ENCODE data around the gene HTR4.

HTR4 gene

GRCh38 chr5:148437249-148437648 lies 217.1 kb downstream of the HTR4 start:
- CTCF ChIA-PET = no interaction called here
- no peak for DNase-seq (ENCODE audit: extremely low spot score)
- TF ChIP-seq ZNF384 (IDR thresholded peaks at IDR 0.05) = no peak
- TF ChIP-seq TARDBP (IDR thresholded peaks at IDR 0.05) = no peak
- no peak for TF ChIP-seq NFRKB (IDR thresholded peaks at IDR 0.05)
- POLR2A ChIA-PET = no interaction called here

- no peak for DNase-seq (ENCODE audit: extremely low spot score)
- TF ChIP-seq ZNF384 (IDR thresholded peaks at IDR 0.05) (no peak), BHLHE40 (IDR thresholded peaks at IDR 0.05; ENCODE audit: borderline replicate concordance) (no peak), NFRKB (IDR thresholded peaks at IDR 0.05) (no peak), FOXM1 (IDR thresholded peaks at IDR 0.05; ENCODE audit: borderline replicate concordance) (no peak), PKNOX1 (IDR thresholded peaks at IDR 0.05) (no peak), TARDBP (IDR thresholded peaks at IDR 0.05) (no peak), LEF1 (IDR thresholded peaks at IDR 0.05; ENCODE audit: borderline replicate concordance) (no peak), SP1 (IDR thresholded peaks at IDR 0.05) (no peak)
- POLR2A ChIA-PET = no interaction called here
- CTCF ChIA-PET = no interaction called here
Measured at GRCh38 chr5:148436029-148436428, 218.3 kb downstream of the HTR4 start.

DNA sequence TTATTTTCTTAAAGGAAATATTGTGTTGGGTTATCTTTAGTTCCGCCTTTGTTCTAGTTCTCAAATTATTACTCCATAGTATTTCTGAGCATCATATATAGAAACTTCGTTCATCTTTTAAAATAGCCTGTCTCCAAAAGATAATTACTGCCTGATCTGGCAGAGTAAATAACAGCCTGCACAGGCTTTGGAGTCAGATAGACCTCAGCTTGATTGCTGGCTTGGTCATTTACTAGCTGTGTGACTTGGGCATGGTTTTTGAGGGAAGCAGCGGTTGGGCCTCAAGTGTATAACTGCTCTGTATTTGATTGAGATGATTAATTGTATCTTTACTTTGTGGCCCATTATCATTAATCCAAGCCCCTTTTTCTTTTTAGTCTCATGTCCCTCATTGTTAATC lies 220.5 kb downstream of the HTR4 start:
- ChIA-PET CTCF (no interaction called here), POLR2A (no interaction called here)
- no peak for DNase-seq (ENCODE audit: extremely low spot score)
- TF ChIP-seq PKNOX1 (IDR thresholded peaks at IDR 0.05) (no peak), HDGF (IDR thresholded peaks at IDR 0.05; ENCODE audit: borderline replicate concordance) (no peak), L3MBTL2 (conservative IDR thresholded peaks at IDR 0.05) (no peak), FOXK2 (IDR thresholded peaks at IDR 0.05) (no peak), NFRKB (IDR thresholded peaks at IDR 0.05) (no peak), LEF1 (IDR thresholded peaks at IDR 0.05; ENCODE audit: borderline replicate concordance) (no peak), BHLHE40 (IDR thresholded peaks at IDR 0.05; ENCODE audit: borderline replicate concordance) (no peak), FOXM1 (IDR thresholded peaks at IDR 0.05; ENCODE audit: borderline replicate concordance) (no peak), ZNF384 (IDR thresholded peaks at IDR 0.05) (no peak), SP1 (IDR thresholded peaks at IDR 0.05) (no peak), ARNT (IDR thresholded peaks at IDR 0.05) (no peak), ELF4 (IDR thresholded peaks at IDR 0.05) (no peak), CTBP1 (IDR thresholded peaks at IDR 0.05; ENCODE audit: borderline replicate concordance) (no peak), SUZ12 (IDR thresholded peaks at IDR 0.05) (no peak), TARDBP (IDR thresholded peaks at IDR 0.05) (no peak), FOXA1 (IDR thresholded peaks at IDR 0.05) (no peak)

Measured in HEK293T (cell line).